ENCODE measurements around the gene CSF3R.

DNA sequence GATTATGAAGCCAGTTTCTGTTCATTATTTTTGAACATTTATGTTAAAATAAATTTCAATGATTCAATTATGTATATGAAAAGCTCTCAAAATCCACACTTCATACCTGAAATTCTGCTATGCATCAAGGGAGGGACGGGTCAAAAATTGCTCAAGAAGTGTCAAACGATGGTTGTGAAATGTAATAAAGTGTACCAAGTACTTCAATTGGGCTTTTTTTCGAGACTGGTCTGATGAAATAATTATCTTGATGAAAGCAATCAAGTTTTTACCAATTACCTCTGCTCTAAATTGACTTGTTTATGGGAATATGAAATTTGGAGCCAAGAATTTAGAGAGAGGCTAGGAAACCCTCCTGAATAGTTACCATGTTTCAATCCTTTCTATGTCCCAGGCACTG is 40.4 kb downstream of the CSF3R start:
- TF ChIP-seq, protein P1, sequence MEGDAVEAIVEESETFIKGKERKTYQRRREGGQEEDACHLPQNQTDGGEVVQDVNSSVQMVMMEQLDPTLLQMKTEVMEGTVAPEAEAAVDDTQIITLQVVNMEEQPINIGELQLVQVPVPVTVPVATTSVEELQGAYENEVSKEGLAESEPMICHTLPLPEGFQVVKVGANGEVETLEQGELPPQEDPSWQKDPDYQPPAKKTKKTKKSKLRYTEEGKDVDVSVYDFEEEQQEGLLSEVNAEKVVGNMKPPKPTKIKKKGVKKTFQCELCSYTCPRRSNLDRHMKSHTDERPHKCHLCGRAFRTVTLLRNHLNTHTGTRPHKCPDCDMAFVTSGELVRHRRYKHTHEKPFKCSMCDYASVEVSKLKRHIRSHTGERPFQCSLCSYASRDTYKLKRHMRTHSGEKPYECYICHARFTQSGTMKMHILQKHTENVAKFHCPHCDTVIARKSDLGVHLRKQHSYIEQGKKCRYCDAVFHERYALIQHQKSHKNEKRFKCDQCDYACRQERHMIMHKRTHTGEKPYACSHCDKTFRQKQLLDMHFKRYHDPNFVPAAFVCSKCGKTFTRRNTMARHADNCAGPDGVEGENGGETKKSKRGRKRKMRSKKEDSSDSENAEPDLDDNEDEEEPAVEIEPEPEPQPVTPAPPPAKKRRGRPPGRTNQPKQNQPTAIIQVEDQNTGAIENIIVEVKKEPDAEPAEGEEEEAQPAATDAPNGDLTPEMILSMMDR (IDR thresholded peaks at IDR 0.05; ENCODE audit: poor library complexity, severe bottlenecking), result no peak
- no peak for TF ChIP-seq EZH2 (IDR thresholded peaks at IDR 0.05; ENCODE audit: borderline replicate concordance, insufficient read depth, low read length, poor library complexity, severe bottlenecking)
- TF ChIP-seq, protein P2, sequence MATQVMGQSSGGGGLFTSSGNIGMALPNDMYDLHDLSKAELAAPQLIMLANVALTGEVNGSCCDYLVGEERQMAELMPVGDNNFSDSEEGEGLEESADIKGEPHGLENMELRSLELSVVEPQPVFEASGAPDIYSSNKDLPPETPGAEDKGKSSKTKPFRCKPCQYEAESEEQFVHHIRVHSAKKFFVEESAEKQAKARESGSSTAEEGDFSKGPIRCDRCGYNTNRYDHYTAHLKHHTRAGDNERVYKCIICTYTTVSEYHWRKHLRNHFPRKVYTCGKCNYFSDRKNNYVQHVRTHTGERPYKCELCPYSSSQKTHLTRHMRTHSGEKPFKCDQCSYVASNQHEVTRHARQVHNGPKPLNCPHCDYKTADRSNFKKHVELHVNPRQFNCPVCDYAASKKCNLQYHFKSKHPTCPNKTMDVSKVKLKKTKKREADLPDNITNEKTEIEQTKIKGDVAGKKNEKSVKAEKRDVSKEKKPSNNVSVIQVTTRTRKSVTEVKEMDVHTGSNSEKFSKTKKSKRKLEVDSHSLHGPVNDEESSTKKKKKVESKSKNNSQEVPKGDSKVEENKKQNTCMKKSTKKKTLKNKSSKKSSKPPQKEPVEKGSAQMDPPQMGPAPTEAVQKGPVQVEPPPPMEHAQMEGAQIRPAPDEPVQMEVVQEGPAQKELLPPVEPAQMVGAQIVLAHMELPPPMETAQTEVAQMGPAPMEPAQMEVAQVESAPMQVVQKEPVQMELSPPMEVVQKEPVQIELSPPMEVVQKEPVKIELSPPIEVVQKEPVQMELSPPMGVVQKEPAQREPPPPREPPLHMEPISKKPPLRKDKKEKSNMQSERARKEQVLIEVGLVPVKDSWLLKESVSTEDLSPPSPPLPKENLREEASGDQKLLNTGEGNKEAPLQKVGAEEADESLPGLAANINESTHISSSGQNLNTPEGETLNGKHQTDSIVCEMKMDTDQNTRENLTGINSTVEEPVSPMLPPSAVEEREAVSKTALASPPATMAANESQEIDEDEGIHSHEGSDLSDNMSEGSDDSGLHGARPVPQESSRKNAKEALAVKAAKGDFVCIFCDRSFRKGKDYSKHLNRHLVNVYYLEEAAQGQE (IDR thresholded peaks at IDR 0.05; ENCODE audit: borderline replicate concordance), result no peak
- no peak for TF ChIP-seq POLR2AphosphoS5 (IDR thresholded peaks at IDR 0.05)
- no peak for TF ChIP-seq SMC3 (conservative IDR thresholded peaks at IDR 0.05; ENCODE audit: poor library complexity)
- no peak for TF ChIP-seq TAF1 (IDR thresholded peaks at IDR 0.05; ENCODE audit: low read depth)
- no peak for TF ChIP-seq RAD21 (conservative IDR thresholded peaks at IDR 0.05)
